Measurements from ENCODE around the gene TMC2.

Gene TMC2

GRCh38 chr20:2688041-2688591 is 151.7 kb downstream of the TMC2 start:
- H3K27ac ChIP-seq (ENCODE audit: low read length): no peak overlapping the region
- H3K9me3 ChIP-seq (ENCODE audit: control insufficient read depth, insufficient read depth, low read length): no peaks in the 10 kb centered on the region
- H3K36me3 ChIP-seq (ENCODE audit: control insufficient read depth, insufficient read depth, low read length): no peaks in the 10 kb centered on the region
- H3K4me3 ChIP-seq (ENCODE audit: low read length): no peak overlapping the region
- WGBS (ENCODE audit: insufficient coverage, insufficient read length): no CpG with 5 or more reads among the region's 18 CpGs
- H3K27me3 ChIP-seq (ENCODE audit: control insufficient read depth, insufficient read depth, low read length): peaks cover 33% of the 10 kb centered on the region
- no peaks in the 10 kb centered on the region for H3K4me1 ChIP-seq (ENCODE audit: control insufficient read depth, insufficient read depth, low read length)
- DNase-seq (ENCODE audit: low read depth, low spot score): no peak

- H3K4me3 ChIP-seq (ENCODE audit: low read length): no peak overlapping the region
- peaks cover 52% of the 10 kb centered on the region for H3K27me3 ChIP-seq (ENCODE audit: control insufficient read depth, insufficient read depth, low read length)
Measured at GRCh38 chr20:2690213-2690612, 153.8 kb downstream of the TMC2 start.

DNA sequence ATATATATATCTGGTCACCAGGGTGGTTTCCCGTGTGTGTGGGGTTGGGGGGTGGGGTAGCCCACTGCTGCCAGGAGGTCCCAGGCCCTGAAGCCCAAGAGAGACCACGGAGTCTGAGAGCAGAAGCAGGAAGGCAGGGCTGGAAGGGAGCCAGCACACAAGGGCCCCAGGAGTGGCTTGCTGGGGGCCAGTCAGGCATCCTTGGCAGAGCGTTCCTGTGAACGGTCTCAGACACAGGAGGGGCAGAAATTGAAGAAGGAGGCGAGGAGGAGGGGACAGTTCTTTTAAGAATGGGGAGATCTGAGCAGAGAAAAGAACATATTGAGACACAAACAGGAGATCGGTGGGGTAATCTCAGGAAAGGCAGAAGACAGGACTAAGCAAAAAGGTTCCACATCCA is 154.3 kb downstream of the TMC2 start:
- H3K27me3 ChIP-seq (ENCODE audit: control insufficient read depth, insufficient read depth, low read length): peaks cover 57% of the 10 kb centered on the region
- H3K36me3 ChIP-seq (ENCODE audit: control insufficient read depth, insufficient read depth, low read length): no peaks in the 10 kb centered on the region
- no peak overlapping the region for H3K27ac ChIP-seq (ENCODE audit: low read length)
- no peak for DNase-seq (ENCODE audit: low read depth, low spot score)
- WGBS (ENCODE audit: insufficient coverage, insufficient read length): no CpG with 5 or more reads among the region's 6 CpGs
- no peaks in the 10 kb centered on the region for H3K9me3 ChIP-seq (ENCODE audit: control insufficient read depth, insufficient read depth, low read length)
- peaks cover 2% of the 10 kb centered on the region; the same call in 1 of the 2 replicates for H3K4me1 ChIP-seq (ENCODE audit: control insufficient read depth, insufficient read depth, low read length)
- no peak overlapping the region for H3K4me3 ChIP-seq (ENCODE audit: low read length)

More at GRCh38 chr20:2690213-2690612, 153.8 kb downstream of the TMC2 start:
- Histone ChIP-seq H3K27ac (ENCODE audit: low read length) (no peak overlapping the region), H3K4me1 (ENCODE audit: control insufficient read depth, insufficient read depth, low read length) (peaks cover 2% of the 10 kb centered on the region; the same call in 1 of the 2 replicates), H3K9me3 (ENCODE audit: control insufficient read depth, insufficient read depth, low read length) (no peaks in the 10 kb centered on the region), H3K36me3 (ENCODE audit: control insufficient read depth, insufficient read depth, low read length) (no peaks in the 10 kb centered on the region)
- WGBS (ENCODE audit: insufficient coverage, insufficient read length): no CpG with 5 or more reads among the region's 3 CpGs
- DNase-seq (ENCODE audit: low read depth, low spot score): no peak

DNA sequence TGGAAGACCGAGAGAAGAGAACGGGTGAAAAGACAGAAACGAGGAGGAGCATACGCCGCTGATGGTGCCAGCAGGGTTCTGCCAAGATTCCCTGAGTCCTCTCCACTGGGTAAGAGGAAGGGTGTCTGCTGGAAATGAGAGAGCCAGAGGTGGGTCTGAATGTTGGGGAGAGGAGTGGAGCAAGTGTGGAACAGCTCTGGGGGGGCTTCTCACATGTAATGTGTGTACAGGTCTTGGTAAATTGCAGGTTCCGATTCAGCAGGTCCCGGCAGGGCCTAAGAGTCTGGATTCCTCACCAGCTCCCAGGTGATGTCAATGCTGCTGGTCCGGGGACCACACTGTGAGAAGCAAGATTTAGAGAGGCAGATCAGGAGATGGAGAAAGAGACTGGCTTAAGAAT is 154.8 kb downstream of the TMC2 start:
- no peak for DNase-seq (ENCODE audit: low read depth, low spot score)
- no peaks in the 10 kb centered on the region for H3K36me3 ChIP-seq (ENCODE audit: control insufficient read depth, insufficient read depth, low read length)
- no peaks in the 10 kb centered on the region for H3K9me3 ChIP-seq (ENCODE audit: control insufficient read depth, insufficient read depth, low read length)
- peaks cover 2% of the 10 kb centered on the region; the same call in 1 of the 2 replicates for H3K4me1 ChIP-seq (ENCODE audit: control insufficient read depth, insufficient read depth, low read length)
- no peak overlapping the region for H3K4me3 ChIP-seq (ENCODE audit: low read length)
- peaks cover 60% of the 10 kb centered on the region for H3K27me3 ChIP-seq (ENCODE audit: control insufficient read depth, insufficient read depth, low read length)
- no CpG with 5 or more reads among the region's 8 CpGs for WGBS (ENCODE audit: insufficient coverage, insufficient read length)
- no peak overlapping the region for H3K27ac ChIP-seq (ENCODE audit: low read length)

Measured in iPS DF 6.9 (cell line).